ENCODE data around the gene SKOR2.
"Not testable (repeated sequence)": the region's sequence is repeated elsewhere in the genome, so short reads cannot be mapped to it uniquely, and the experiment has no call there.

Gene SKOR2

DNA sequence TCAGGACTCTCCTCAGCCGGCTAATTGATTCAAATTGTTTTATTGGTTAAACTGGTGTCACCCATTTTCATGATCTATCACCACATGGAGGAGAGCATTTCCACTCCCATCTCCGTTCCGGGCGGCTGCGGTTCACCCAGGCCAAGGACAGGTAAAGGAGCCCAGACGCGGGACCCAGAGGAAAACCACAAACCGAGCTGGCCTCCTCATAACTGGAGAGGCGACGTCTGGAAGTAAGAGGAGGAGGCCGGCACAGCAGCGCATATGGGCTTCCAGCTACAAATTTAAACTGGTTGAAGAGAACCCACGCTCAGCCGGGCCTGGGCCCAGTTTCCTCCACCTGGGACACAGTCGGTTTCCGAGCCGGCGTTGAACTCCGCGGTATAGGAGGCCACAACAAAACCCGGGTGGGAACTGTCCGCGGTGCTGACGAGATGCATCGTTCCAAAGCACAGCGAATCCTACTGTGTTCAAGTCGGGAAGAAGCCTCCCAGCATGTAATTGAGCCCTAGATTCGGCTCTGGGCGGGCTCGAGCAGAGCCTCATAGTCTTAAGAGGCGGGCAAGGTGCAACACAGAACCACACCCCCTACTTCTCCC, 3.0 kb upstream of the SKOR2 start:
- DNase-seq (ENCODE audit: low read depth, low spot score): no peak

DNA sequence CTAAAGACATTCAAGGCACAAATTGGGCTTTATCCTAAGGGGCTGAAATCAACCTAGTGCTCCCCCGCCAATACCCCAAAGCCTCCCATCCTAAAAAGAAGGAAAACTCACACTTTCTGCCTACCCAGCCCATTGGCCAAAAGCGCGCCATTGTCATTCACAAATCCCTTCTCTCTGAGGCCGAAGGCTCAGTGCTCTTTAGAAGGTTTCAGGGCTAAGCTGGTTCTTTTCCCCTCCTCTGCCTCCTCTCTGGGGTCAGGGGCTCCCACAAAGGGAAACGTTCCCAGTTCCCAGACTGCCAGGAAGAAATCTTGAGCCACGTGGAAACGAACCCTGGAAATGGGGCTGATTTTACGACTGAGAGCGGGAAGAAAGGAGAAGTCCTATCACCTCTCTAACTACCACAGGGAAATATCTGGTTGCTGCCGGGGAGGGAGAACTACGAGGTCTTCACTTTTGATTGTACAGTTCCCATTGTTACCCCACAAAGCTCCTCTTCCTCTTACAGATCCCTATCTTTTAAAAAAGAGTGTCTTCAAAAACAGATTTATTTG, 1.7 kb upstream of the SKOR2 start:
- no peak for DNase-seq (ENCODE audit: low read depth, low spot score)

DNA sequence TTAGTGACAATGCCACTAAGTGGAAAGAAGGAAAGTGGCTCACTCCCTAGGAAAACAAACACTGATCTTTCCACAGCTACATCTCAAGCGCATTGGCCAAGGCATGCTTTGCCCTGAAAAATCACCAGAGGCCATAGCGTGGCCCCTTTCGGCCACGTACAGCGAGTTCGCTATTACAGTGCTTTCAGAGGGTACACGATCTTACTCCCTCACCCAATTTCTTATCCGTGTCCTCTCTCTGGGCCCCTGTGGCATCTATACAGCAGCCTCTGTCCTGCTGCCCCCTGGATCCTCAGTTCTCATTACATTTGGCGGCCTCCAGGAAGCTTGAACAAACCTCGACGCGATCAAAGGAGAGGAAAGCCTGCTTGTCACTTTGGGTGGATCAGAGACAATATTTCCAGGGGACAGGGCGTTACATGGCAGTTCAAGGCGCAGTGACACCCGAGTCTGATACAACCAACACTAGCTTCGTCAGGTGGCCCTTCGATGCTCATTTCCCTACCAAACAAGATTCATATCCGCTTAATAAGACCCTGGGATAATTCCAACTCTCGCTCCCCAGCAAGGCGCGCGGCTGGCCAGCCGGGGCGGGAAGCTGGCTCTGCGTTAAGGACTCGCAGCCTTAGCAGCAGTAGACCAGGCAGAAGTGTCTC, 941 bp downstream of the SKOR2 start:
- DNase-seq (ENCODE audit: low read depth, low spot score): no peak

- DNase-seq (ENCODE audit: low read depth, low spot score): no peak
Observed at GRCh38 chr18:47249314-47249981, 2.0 kb downstream of the SKOR2 start.

GRCh38 chr18:47248604-47249313, 2.7 kb downstream of the SKOR2 start:
- no peak for DNase-seq (ENCODE audit: low read depth, low spot score)

GRCh38 chr18:47248115-47248603, 3.3 kb downstream of the SKOR2 start:
- DNase-seq (ENCODE audit: low read depth, low spot score): no peak

DNA sequence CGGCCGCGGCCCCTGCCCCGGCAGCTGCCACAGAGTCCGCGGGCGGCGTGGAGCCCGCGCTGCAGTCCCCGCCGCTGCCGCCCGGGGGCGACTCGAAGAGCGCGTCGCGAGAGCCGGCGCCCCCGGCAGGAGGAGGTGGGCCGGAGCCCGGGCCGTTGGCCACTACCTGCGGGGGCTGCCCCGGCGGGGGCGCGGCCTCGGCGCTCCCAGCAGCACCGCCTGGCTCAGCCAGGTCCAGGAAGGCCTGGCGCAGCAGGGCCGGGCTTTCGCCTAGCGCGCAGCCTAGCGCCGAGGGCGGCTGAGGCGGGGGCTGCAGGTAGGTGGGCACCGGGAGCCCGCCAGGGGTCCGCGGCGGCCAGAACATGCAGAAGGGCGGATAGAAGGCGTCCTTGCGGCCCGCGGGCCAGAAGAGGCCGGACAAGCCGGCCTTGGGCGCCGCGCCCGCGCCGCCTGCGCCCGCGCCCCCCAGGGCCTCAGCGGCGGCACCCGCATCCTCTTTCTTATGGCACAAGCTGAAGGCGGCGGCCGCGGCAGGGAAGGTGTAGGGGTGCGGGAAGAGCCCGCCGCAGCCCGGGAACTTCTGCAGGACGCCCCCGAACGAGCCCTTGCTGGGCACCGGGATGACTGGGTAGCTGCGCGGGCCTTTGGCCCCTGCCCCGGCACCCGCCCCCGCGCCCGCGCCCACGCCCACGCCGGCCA, 3.9 kb downstream of the SKOR2 start:
- DNase-seq (ENCODE audit: low read depth, low spot score): no peak

DNA sequence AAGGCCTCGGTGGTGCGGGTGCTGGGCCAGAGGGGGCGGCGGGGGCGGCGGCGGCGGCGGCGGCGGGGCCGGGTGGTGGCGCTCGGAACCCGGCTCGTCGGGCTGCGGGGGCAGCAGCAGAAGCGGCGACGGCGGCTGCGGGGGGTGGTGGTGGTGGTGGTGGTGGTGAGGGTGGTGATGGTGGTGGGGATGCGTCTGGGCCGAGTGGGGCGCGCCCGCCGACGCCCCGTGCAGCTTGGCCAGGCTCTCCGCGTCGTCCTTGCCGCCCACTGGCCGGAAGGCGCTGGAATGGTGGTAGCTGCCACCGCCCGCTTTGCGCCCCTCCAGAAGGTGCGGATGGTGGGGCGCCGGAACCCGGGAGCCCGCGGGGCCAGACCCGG, 4.4 kb downstream of the SKOR2 start:
- no peak for DNase-seq (ENCODE audit: low read depth, low spot score)

GRCh38 chr18:47246027-47246971, 5.2 kb downstream of the SKOR2 start:
- DNase-seq (ENCODE audit: low read depth, low spot score): no peak

DNA sequence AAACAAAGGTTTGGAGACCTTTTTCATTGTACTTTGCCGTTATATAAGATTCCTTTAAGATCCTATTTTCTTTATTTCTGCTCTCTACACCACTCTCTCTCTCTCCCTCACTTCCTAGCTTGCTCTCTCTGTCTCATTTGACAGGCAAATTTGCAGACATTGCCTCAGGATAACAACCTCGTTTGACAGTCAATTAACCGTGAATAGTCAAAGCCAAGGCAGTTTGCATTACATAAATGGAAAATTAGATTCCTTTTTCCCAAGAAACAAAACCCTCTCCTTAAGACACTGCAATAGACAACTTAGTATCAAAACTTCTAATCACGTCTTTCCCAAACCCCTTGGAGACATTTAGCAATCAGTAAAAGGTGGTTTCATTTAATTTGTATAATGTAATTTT, 7.4 kb downstream of the SKOR2 start:
- DNase-seq (ENCODE audit: low read depth, low spot score): no peak

DNA sequence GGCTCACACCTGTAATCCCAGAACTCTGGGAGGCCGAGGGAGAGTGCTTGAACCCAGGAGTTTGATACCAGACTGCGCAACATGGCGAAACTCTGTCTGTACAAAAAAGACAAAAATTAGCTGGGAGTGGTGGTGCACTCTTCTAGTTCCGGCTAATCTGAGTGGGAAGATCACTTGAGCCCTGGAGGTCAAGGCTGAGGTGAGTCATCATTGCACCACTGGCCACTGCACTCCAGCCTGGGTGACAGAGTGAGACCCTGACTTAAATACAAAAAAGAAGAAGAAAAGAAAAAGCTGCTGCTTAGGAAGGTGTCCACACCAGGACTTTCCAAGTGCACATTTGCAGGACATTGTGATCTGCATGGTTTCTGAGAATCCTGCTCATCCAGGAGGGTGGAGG, 16.4 kb downstream of the SKOR2 start:
- no peak for DNase-seq (ENCODE audit: low read depth, low spot score)

DNA sequence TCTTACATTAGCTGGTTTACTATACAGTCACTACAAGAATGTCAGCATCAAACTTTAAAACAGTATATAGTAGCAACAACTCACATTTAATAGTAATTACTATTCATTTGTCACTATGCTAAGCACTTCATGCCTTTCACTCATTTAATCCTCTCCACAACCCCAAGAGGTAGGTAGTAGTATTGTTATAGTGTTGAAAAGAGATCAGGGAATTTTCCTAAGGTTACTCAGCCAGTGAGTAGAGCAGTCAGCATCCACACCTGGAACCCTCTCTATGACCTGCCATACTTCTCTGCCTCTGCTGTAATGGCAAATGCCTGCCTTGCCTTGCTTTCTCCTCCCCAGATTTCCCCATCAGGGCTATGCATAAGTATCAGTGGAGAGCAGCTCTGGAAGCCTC, 24.8 kb downstream of the SKOR2 start:
- DNase-seq (ENCODE audit: low read depth, low spot score): no peak

DNA sequence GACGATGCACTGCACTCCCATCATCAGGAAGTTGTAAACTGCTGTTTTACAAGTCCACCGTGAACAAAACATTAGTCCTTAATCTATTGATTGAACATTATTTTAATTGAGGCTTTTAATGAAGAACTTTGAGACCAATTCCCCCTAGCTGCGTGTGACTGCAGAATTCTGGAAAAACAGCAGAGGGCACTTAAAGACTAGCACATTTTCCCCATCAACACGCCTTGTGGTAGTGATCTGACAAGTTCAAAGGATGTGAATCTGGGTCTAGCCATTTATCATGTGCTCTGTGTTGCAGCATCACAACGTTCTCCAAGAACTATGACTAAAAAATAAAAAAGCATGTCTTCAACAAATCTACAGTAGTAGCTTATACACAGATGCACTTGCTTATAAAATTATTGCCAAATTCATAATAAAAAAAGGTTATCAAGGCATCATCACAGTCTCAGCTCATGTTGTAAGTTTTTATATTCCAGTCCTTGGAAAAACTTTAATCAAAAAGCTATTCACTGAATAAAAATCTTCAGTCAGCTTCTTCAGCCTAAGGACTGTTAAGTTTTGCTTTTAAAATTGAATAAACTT, 35.8 kb downstream of the SKOR2 start:
- DNase-seq (ENCODE audit: low read depth, low spot score): no peak

GRCh38 chr18:47209171-47209570, 42.3 kb downstream of the SKOR2 start:
- DNase-seq (ENCODE audit: low read depth, low spot score): no peak

- no peak for DNase-seq (ENCODE audit: low read depth, low spot score)
Observed at GRCh38 chr18:47206945-47207637, 44.4 kb downstream of the SKOR2 start.

- DNase-seq (ENCODE audit: low read depth, low spot score): no peak
Observed at GRCh38 chr18:47204908-47205522, 46.4 kb downstream of the SKOR2 start.

DNA sequence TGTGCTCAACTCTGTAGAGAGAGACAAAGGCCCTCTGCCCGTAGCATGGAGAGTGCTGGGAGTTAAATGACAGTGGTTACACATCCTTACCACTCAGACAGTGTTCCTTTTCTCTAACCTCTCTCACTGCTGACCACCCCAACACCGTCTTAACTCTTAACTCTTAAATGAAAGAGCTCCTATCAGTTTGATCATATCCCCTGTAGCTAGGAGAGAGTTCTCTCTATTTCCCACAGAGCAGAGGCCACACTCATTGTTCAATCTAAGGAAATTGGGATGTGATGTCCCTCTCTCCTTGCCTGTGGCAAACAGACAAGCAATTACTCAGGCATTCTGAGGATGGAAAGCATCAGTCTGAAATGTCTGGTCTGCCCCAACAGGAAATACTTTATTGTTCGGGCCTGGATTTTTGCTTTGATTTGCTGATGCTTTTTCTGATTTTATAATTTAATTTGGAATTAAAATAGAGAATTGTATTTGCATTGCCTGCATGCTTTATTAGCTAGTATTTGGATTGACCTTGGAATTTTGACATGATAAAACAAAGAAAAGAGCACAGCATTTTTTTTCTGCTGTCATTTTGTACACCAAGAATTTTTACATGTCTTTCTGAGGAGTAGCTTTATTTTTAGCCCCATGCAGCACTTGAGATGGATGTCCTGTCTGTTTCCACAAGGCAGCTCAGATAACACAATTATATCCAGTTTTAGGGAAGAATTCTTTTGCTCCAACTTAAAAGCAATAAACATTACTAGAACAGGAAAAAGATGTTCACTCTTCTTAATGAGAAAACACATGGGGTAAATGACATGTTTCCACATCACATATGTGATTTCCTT, 47.6 kb downstream of the SKOR2 start:
- no peak for DNase-seq (ENCODE audit: low read depth, low spot score)

DNA sequence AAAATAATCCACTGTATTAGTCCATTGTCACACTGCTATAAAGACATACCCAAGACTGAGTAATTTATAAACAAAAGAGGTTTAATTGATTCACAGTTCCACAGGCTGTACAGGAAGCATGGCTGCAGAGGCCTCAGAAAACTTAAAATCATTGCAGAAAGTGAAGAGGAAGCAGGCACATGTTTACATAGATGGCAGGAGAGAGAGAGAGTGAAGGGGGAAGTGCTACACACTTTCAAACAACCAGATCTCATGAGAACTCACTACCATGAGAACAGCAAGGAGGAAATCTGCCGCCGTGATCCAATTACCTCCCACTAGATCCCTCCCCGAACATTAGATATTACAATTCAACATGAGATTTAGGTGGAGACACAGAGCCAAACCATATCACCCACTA, 55.5 kb downstream of the SKOR2 start:
- DNase-seq (ENCODE audit: low read depth, low spot score): not testable (repeated sequence)
